Stimulated activated naive CD8-positive, alpha-beta T cell treated with anti-CD3 and anti-CD28 coated beads, Interleukin-15, Interleukin-2, amounts not matched to agents 100 ng/mL and 50 ng/mL, for 24 hours (primary cell): ENCODE data around the gene S100A7A.
"Not testable (repeated sequence)": the region's sequence is repeated elsewhere in the genome, so short reads cannot be mapped to it uniquely, and the experiment has no call there.

ENCODE experiments used
- H3K27ac Mint-ChIP-seq: one replicate; pipeline ENCODE4 v1.8.0; 2021; ENCODE audit warnings: mild to moderate bottlenecking, mixed read lengths
- H3K27me3 Mint-ChIP-seq: one replicate; pipeline ENCODE4 v1.8.0; 2021; ENCODE audit warnings: mixed read lengths
- H3K36me3 Mint-ChIP-seq: one replicate; pipeline ENCODE4 v1.8.0; 2021; ENCODE audit warnings: low read depth, mixed read lengths
- H3K4me1 Mint-ChIP-seq: one replicate; pipeline ENCODE4 v1.8.0; 2021; ENCODE audit warnings: low read depth, mixed read lengths
- H3K4me3 Mint-ChIP-seq: one replicate; pipeline ENCODE4 v1.8.0; 2021; ENCODE audit warnings: mild to moderate bottlenecking, mixed read lengths
- H3K9me3 Mint-ChIP-seq: one replicate; pipeline ENCODE4 v1.8.0; 2021; ENCODE audit warnings: mixed read lengths

Gene S100A7A

DNA sequence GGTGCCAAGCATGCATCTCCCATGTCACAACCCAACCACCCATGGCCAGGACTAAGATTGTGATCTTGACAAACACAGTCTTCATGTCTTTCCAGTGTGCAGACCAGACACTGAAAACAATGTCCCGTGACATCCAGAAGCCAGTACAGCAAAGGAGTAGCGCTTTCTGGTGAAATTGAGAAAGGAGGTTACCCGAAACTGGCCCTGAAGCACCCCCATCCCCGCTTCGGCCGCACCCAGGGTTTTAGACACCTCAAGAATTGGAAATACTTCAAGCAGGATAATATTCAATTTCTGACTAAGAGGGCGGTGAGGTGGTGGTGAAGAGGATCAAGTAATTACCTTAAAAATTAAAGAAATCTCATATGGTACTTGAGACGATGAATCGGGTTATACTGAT lies 14.9 kb upstream of the S100A7A start:
- no peaks in the 10 kb centered on the region for H3K36me3 Mint-ChIP-seq
- no peak overlapping the region for H3K4me3 Mint-ChIP-seq
- no peaks in the 10 kb centered on the region for H3K4me1 Mint-ChIP-seq
- H3K9me3 Mint-ChIP-seq = peaks cover 3% of the 10 kb centered on the region
- peaks cover 5% of the 10 kb centered on the region for H3K27me3 Mint-ChIP-seq
- no peak overlapping the region for H3K27ac Mint-ChIP-seq

DNA sequence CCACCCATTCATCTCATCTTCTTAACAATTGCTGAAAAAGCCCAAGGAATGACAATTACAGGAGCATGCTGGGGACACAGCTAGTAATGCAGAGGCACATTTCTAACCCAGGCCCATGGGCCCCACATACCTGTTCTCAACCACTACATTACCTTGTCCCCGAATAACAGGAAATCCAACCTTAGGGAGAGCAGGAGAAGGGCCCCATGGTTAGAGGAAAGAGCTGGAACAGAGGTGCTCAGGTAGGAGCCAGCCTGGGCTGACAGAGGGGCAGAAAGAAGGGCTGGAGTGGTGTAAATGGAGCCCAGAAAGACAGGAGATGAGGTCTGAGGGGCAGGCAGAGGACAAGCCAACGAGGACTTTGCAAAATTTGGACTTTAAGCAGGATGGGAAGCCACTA lies 14.1 kb upstream of the S100A7A start:
- Mint-ChIP-seq H3K27ac (no peak overlapping the region), H3K9me3 (peaks cover 3% of the 10 kb centered on the region), H3K27me3 (peaks cover 5% of the 10 kb centered on the region), H3K36me3 (no peaks in the 10 kb centered on the region), H3K4me3 (no peak overlapping the region), H3K4me1 (peaks cover 3% of the 10 kb centered on the region)

DNA sequence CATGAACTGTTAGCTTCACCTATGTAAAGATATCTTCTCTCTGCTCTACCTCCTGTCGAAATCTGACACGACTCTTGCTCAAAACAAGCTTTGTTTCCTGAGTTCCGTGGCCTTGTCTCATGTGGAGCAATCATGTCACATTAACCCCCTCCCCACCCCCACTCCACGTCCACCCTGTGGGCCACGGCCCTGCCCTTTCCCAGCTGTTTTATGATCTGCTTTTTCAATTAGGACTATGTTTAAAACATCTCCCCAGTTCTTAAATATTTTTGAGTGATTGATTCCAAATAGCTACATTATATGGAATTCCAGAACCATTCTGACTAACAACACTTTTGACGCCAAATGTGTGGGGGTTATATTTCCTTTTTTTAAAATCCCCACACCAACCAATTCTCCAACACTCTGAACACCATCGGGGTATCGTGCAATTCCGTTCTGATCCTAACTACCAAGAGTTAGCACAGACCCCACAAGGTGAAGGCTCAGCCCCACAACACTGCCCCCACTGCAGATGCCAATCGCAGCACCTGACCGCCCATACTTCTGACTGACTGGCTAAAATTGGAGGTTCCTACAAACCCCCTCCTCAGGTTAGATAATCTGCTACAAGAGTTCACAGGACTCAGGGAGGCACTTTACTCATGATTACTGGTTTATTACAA lies 12.8 kb upstream of the S100A7A start:
- Mint-ChIP-seq H3K4me3 (no peak overlapping the region), H3K27me3 (peaks cover 14% of the 10 kb centered on the region), H3K27ac (no peak overlapping the region), H3K36me3 (no peaks in the 10 kb centered on the region), H3K4me1 (peaks cover 3% of the 10 kb centered on the region), H3K9me3 (peaks cover 3% of the 10 kb centered on the region)

DNA sequence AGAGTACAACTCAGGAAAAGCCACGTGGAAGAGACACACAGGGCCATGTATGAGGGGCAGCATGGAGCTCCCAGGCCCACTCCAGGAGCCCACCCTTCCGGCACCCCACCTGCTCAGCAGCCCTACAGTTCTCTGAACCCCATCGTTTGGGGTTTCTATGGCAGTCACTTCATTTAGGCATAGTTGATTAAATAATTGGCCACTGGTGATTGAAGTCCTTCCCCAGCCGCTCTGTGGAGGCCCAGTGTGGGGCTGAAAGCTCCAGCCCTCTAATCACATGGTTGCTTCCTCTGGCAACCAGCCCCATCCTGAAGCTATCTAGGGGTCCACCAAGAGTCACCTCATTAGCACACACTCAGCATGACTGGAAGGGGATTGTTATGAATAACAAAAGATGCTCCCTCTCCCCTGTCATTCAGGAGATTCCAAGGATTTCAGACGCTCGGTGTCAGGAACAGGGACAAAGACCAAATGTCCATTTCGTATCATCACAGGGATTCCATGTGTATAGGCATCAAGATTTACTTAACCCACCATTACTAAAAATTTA lies 12.2 kb upstream of the S100A7A start:
- H3K36me3 Mint-ChIP-seq = no peaks in the 10 kb centered on the region
- H3K27ac Mint-ChIP-seq = no peak overlapping the region
- peaks cover 17% of the 10 kb centered on the region for H3K27me3 Mint-ChIP-seq
- H3K9me3 Mint-ChIP-seq = peaks cover 3% of the 10 kb centered on the region
- peaks cover 3% of the 10 kb centered on the region for H3K4me1 Mint-ChIP-seq
- H3K4me3 Mint-ChIP-seq = no peak overlapping the region

DNA sequence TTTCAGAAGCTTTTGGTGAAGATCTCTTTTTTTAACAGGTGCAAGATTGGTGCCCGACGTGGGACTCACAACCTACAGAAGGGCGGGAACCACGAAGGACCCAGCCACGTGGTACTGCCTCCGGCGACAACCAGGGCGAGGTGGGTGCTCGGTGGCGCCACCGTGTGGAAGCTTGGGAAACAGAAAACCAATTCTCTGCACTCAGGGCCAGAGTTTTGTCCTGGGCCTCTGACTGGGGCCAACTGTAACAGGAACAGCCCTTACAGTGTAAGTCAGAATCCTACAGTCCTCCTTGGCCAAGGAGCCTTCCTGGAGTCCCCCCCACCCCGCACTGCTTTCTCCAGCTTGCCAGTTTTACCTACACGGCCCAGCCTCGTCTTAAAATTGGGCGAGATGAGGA lies 11.6 kb upstream of the S100A7A start:
- Mint-ChIP-seq H3K4me1 (peaks cover 3% of the 10 kb centered on the region), H3K4me3 (no peak overlapping the region), H3K9me3 (peaks cover 3% of the 10 kb centered on the region), H3K27me3 (peaks cover 24% of the 10 kb centered on the region), H3K27ac (no peak overlapping the region), H3K36me3 (no peaks in the 10 kb centered on the region)

DNA sequence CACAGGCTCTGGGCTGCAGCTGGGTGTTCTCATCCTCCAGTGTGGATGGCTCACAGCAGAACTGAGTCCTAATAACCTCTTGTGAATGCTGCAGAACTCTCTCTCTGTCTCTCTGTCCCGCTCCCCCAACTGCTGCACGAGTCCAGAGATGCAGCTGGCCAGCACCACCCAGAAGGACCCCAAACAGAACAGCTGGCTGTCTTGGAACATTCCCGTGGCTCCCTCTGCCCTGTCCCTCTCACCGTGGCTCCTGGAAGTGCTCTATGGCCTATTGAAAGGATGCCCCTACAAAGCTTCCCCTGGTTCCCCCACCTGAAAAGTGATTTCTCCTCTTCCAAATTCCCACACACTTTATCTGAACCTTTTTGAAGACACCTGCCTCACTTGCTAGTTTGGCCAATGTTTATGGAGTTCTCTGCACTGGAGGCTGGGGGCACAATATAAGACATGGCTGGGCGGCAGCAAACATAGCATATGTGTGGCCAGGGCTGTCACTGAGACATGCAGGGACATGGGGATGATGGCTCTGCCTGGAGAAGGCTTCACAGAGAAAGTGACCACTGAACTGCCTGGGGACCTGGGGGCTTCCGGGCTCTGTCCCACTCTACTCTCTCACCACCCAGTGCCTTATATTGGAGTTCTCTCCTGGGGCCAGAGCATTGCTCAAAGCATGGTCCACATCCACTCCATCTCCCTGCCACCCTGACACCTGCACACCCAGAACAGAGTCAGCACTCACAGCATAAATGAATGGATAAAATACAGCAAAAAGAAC lies 10.3 kb upstream of the S100A7A start:
- not testable (repeated sequence) for H3K4me3 Mint-ChIP-seq, H3K4me1 Mint-ChIP-seq, H3K27ac Mint-ChIP-seq, H3K9me3 Mint-ChIP-seq, H3K36me3 Mint-ChIP-seq
- peaks cover 25% of the 10 kb centered on the region for H3K27me3 Mint-ChIP-seq

DNA sequence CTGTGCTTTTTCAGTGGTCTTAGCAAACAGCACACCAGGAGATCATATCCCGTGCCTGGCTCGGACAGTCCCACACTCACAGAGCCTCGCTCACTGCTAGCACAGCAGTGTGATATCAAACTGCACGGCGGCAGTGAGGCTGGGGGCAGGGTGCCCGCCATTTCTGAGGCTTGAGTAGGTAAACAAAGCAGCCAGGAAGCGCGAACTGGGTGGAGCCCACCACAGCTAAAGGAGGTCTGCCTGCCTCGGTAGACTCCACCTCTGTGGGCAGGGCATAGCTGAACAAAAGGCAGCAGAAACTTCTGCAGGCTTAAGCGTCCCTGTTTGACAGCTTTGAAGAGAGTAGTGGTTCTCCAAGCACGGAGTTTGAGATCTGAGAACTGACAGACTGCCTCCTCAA lies 9.0 kb upstream of the S100A7A start:
- H3K27me3 Mint-ChIP-seq = peaks cover 25% of the 10 kb centered on the region
- H3K27ac Mint-ChIP-seq, H3K4me3 Mint-ChIP-seq, H3K4me1 Mint-ChIP-seq, H3K9me3 Mint-ChIP-seq, H3K36me3 Mint-ChIP-seq: not testable (repeated sequence)

DNA sequence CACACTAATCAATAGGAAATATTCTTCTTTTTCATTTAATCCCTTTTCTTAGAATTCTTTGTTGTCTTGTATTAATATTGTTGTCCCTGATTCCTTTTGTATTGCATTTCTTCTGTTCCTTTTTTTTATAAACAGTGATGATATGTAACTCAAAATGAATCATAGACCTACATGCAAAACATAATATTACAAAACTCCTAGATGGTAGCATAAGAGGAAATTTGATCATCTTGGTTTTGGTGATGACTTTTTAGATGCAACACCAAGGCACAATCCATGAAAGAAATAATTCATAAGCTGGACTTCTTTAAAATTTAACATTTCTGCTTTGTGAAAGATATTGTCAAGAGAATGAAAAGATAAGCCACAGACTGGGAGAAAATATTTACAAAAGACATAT lies 2.4 kb upstream of the S100A7A start:
- peaks cover 14% of the 10 kb centered on the region for H3K27me3 Mint-ChIP-seq
- not testable (repeated sequence) for H3K4me3 Mint-ChIP-seq, H3K4me1 Mint-ChIP-seq, H3K36me3 Mint-ChIP-seq, H3K9me3 Mint-ChIP-seq, H3K27ac Mint-ChIP-seq

DNA sequence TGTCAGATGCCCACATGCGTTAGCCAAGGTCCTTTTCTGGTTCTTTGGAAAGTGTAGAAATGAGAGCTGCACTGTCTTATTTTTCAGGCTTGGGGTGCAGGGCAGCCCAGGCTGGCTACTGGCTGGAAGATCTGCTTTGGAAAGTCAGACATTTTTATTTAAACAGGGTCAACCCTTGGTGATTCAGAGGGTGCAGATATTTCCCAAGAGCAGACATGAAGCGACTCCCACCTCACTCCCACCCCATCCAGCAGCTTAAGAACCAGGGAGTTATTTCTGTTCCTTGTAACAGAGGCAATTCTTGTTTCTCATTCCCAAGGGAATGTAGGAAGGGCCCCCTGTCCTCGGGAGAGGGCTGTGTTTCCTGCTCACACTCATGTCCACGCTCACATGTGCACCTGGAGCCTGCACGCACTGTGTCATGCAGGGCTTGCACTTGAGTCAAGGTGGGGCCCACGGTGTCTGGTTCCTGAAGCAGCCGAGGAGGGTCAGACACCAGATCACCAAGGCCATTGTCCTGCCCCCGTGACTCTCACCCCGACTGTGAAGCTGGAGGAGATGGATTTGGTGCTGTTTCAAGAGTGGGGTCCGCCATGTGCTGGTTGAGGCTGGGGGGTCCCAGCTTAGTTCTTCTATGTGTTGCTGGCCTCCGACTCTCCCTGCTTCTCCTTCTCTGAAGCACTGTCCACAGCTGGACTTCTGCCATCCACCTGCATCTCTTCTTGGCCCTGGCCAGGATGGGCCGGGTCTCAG lies 992 bp downstream of the S100A7A start:
- Mint-ChIP-seq H3K4me3 (no peak overlapping the region), H3K27me3 (peaks cover 21% of the 10 kb centered on the region), H3K9me3 (no peaks in the 10 kb centered on the region), H3K36me3 (no peaks in the 10 kb centered on the region), H3K4me1 (no peaks in the 10 kb centered on the region), H3K27ac (no peak overlapping the region)

DNA sequence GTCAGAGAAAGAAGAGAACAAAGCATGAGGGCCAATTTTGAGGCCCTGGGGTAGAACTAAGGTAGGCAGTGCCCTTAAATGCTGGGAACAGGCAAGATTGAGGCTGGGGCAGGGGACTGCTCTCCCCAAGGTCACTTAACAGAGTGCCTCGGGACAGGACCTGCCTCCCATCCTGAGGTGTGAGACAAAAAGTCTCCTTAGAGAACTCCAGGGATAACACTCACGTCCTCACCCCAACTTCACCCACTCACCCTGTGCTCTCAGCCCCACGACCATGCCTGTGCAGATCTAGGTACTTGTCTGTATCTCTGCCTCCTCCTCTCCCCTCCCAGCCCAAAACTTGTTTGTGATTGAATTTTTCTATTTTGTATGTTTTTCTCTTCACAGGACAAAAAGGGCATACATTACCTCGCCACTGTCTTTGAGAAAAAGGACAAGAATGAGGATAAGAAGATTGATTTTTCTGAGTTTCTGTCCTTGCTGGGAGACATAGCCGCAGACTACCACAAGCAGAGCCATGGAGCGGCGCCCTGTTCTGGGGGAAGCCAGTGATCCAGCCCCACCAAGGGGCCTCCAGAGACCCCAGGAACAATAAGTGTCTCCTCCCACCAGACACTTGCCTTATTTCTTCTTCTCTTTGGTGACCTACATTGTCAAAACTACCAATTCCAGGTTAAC lies 2.6 kb downstream of the S100A7A start:
- not testable (repeated sequence) for H3K27ac Mint-ChIP-seq, H3K4me1 Mint-ChIP-seq, H3K36me3 Mint-ChIP-seq, H3K4me3 Mint-ChIP-seq, H3K9me3 Mint-ChIP-seq
- H3K27me3 Mint-ChIP-seq = peaks cover 25% of the 10 kb centered on the region

DNA sequence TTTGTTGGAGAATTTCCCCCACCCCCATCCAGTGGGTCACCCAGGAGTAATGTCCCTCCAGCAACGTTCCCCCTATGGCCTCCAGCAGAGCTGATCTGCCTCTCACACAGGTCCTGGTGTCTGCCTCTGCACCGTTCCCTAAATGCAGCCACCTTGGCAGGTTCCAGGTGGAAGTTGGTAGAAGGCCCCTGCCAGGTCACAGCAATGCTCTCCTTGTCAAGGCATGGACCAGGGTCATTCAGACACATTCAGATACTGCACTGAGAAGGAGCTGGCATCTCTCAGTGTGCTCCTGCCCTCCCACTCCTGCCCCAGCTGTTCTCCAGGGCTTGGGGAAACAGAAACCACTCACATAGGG lies 3.1 kb downstream of the S100A7A start:
- H3K4me3 Mint-ChIP-seq, H3K4me1 Mint-ChIP-seq, H3K27ac Mint-ChIP-seq, H3K36me3 Mint-ChIP-seq, H3K9me3 Mint-ChIP-seq: not testable (repeated sequence)
- peaks cover 27% of the 10 kb centered on the region for H3K27me3 Mint-ChIP-seq

DNA sequence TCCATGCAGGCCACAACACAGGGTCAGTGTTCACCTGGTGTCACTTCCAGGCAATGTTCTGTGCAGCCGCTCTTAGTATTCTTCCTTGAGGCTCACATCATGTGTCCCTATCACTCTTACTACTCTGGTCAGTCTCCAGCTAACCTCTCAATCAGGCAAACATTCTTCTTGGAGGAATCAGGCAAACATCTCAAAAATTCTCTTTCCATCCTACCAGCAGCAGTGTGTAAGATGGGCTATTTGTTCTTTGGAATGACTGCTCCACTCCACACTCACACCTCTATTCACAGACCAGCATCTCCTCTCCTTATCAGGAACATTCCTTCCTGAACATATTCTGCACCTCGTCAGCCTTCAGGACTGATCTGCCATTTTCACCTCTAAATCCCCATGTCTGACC lies 4.0 kb downstream of the S100A7A start:
- H3K4me1 Mint-ChIP-seq = no peaks in the 10 kb centered on the region
- H3K36me3 Mint-ChIP-seq = no peaks in the 10 kb centered on the region
- no peaks in the 10 kb centered on the region for H3K9me3 Mint-ChIP-seq
- peaks cover 36% of the 10 kb centered on the region for H3K27me3 Mint-ChIP-seq
- H3K4me3 Mint-ChIP-seq = no peak overlapping the region
- H3K27ac Mint-ChIP-seq = no peak overlapping the region

DNA sequence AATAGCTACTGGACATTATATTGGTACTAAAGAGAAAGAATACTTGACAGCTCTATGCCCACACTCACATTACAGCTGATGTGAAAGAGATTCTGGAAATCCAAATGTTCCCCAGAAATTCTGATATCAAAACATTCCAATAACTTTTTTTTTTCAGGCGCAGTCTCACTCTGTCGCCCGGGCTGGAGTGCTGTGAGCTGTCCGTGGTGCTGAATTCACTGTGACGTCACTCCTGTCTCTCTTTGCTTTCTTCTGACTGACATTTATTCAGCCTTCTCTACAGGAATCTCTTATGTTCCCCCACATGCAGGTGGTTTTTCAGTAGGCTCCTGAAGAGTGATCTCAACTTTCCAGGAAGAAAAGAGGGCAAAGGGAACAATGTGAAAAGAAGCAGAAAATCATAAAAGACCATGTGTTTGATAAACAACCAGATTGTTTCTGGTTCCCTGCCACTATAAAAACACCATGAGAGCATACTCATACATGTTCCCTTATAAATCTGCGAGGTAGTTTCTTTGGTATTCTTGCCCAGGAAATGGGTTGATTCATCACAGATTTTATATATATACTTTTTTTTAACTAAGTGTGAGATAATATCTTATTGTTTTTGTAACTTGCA lies 6.2 kb downstream of the S100A7A start:
- H3K4me3 Mint-ChIP-seq = no peak overlapping the region
- peaks cover 38% of the 10 kb centered on the region for H3K27me3 Mint-ChIP-seq
- H3K36me3 Mint-ChIP-seq = no peaks in the 10 kb centered on the region
- no peaks in the 10 kb centered on the region for H3K4me1 Mint-ChIP-seq
- no peak overlapping the region for H3K27ac Mint-ChIP-seq
- H3K9me3 Mint-ChIP-seq = no peaks in the 10 kb centered on the region

DNA sequence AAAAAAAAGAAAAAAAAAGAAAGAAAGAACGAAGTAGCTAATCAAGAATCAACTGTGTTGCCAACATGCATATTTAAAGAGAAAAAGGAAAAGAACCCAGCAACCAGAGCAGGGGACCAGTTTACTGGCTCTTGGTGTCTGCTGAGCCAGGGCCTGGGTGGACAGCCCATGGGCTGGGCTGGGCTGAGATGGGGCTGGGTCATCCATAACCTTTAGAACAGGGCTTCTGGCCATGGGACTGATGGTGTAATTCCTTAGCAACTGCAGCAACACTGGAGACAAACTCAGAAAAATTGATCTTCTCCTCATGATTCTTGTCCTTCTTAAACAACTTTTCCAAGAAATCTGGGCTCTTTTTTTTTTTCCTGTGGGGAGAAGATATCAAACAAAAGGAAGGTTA lies 10.5 kb downstream of the S100A7A start:
- Mint-ChIP-seq H3K4me1 (no peaks in the 10 kb centered on the region), H3K36me3 (no peaks in the 10 kb centered on the region), H3K27me3 (peaks cover 23% of the 10 kb centered on the region), H3K27ac (no peak overlapping the region), H3K9me3 (no peaks in the 10 kb centered on the region), H3K4me3 (no peak overlapping the region)
